ENCODE results near the gene AMOT.
"Not testable (repeated sequence)": the region's sequence is repeated elsewhere in the genome, so short reads cannot be mapped to it uniquely, and the experiment has no call there.

Gene AMOT, protein sequence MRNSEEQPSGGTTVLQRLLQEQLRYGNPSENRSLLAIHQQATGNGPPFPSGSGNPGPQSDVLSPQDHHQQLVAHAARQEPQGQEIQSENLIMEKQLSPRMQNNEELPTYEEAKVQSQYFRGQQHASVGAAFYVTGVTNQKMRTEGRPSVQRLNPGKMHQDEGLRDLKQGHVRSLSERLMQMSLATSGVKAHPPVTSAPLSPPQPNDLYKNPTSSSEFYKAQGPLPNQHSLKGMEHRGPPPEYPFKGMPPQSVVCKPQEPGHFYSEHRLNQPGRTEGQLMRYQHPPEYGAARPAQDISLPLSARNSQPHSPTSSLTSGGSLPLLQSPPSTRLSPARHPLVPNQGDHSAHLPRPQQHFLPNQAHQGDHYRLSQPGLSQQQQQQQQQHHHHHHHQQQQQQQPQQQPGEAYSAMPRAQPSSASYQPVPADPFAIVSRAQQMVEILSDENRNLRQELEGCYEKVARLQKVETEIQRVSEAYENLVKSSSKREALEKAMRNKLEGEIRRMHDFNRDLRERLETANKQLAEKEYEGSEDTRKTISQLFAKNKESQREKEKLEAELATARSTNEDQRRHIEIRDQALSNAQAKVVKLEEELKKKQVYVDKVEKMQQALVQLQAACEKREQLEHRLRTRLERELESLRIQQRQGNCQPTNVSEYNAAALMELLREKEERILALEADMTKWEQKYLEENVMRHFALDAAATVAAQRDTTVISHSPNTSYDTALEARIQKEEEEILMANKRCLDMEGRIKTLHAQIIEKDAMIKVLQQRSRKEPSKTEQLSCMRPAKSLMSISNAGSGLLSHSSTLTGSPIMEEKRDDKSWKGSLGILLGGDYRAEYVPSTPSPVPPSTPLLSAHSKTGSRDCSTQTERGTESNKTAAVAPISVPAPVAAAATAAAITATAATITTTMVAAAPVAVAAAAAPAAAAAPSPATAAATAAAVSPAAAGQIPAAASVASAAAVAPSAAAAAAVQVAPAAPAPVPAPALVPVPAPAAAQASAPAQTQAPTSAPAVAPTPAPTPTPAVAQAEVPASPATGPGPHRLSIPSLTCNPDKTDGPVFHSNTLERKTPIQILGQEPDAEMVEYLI

DNA sequence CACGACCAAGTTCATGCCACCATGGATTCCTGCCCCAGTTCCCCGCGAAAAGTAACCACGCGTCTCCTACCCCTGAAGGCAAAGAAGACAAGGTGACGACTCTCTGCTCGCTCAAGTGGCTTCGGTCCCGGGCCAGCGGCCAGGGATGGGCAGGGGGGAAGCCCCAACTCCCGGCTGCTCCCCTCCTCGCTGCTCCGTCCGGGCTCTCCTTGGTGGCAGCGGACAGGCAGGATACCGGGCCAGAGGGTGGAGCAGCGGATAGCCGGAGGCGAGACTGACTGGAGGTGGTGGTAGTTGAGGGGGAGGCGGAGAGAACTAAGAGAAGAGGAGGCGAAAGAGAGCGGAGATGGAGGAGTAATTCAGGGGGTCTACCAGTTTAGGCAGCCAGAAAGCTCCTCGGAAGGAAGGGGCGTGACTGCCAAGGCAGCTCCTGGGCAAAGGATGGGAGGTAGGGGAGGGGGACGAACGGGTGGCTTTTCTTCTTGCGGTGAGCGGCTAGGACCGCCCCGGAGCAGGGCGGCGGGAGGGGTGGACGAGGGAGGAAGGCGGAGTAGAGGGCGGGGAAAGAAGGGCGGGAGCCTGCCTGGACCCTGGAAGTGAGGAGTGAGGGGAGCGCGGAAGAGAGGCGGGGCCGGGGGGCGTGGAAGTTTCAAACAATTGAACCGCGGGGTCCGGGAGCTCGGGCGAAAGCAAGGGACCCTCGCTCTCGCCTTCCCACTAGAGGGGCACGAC, at the start of gene AMOT:
TSS of gene AMOT (minus strand) at position 450 of the 732 bp plus-strand sequence. CDS start 17,705 bp downstream, outside the sequence.
- DNase-seq, result peak; percentile 58

GRCh38 chrX:112889400-112889799, 48.8 kb upstream of the AMOT start:
- DNase-seq, result no peak

DNA sequence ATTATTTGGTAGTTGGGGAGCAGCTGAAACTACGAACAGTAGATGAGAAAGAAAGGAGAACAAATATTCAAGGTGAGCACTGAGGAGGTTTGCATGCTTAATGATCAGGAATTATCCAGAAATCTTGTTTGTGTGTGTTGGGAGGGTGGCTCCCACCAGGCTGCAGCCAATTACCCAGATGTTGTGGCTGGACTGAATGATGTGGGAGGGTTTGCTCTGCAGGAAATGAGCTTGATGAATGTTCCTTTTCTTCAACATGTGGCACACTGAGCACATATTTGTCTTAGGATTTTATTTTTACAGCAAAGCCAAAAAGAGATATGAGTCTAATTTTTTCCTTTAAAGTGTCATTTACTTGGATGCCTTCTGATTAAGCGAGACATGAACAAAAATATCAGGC, 48.3 kb upstream of the AMOT start:
- DNase-seq, result no peak

GRCh38 chrX:112877771-112878173, 37.1 kb upstream of the AMOT start:
- DNase-seq, result no peak

- DNase-seq, result no peak
Observed at GRCh38 chrX:112874614-112875013, 34.0 kb upstream of the AMOT start.

DNA sequence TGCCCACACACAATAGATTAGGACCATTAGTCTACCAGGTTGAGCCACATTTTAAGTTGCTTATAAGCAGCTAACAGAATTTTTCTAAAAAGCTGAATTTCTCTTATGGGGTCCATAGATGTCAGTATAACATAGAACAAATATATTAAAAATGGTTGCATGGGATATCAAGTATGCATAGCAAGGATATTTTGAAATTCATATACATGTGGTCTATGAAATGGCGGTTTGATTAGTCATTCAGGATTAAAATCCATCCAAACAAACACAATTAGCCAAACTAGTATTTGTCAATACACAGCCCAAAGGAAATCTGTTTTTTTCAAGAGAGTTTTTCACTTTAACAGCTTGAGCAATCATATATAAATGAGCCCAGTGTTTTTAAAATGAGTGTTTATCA, 33.5 kb upstream of the AMOT start:
- DNase-seq, result no peak

DNA sequence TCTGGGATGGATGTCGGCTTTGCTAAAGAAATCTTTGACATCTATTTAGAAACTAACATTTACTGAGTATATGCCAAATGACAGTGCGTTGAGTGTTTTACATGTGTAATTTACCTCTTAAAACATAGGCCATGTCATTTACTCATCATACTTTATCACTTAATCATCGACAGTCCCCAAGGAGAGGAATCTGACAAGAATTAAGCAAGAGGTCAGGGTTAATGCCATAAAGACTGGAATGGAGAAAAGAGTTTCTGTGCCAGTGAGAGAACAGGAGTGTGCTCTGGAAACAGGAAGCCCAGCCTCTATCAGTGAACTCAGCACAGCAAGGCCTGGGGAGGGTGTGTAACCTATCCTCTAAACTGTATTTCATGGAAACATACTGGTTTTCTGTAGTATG, 28.0 kb upstream of the AMOT start:
- no peak for DNase-seq

DNA sequence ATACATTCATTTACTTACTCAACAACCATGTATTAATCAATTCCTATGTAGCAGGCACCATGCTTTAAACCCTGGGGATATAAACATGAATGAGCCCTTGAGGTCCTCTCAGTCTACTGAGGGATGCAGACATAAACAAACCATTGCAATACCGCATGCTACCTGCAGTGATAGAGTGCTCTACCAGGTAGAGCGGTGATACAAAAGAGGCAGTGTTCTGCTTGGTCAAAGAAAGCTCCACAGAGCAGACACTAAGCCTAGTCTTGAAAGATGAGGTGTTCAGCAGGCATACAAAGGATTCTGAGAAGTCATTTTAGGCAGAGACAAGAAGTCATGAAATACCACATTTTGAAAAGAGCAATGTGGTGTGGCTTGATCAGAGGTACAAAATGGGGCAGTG, 26.9 kb upstream of the AMOT start:
- no peak for DNase-seq

GRCh38 chrX:112866175-112866574, 25.5 kb upstream of the AMOT start:
- DNase-seq, result no peak

GRCh38 chrX:112865464-112866025, 24.9 kb upstream of the AMOT start:
- no peak for DNase-seq

DNA sequence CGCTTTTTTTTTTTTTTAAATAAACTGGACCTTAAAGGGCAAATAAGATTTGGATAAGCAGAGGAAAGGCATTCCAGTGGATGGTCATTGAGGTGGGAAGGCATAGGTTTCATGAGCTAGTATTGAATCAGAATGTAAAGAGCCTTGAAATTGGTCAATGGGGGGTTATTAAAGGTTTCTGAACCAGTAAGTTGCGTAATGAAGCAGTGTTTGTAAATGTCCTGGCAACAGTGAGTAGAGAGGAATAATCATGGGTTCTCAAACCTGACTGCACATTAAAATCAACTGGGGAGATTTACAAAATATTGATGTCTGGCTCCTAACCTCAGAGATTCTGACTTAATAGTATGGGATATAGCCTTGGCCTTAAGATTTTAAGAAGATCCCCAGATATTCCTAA, 23.2 kb upstream of the AMOT start:
- DNase-seq, result no peak

DNA sequence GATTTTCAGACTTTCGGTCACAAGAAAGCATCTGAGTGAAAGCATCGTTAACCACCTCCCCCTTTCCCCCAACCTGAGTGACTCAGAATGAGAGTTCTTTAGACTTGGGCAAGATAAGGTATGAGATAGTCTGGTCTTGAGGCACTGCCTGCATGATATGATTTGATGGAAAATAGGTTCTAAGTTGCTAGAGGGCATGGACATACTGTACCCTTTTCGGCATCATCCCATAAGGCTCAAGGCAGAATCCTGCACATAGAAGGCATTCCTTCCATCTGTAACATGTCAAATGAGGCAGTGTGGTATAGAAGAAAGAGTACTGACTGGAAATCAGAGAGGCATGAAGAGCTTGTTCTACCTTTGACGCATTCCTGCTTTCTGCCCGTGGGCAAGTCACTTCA, 16.8 kb upstream of the AMOT start:
- no peak for DNase-seq

GRCh38 chrX:112854901-112855300, 14.3 kb upstream of the AMOT start:
- DNase-seq, result not testable (repeated sequence)

DNA sequence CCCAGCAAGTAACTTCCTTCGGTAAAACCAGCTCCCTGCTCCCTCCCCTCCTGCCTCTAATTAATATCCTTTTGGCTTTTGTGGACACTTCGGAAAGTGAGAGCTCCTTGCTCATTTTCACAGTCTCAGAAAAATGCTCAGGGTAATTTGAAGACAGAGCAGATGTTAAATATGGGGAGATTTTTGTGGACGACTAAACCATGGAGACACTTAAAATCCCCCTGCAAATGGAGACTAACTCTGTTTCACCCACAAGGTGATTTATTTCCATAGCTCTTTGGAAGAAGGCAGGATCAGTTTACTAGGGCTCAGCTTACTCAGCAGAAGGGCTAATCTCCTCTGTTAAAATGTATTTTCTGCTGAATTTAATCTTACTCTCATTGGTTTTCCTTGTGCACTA, 12.2 kb upstream of the AMOT start:
- no peak for DNase-seq

DNA sequence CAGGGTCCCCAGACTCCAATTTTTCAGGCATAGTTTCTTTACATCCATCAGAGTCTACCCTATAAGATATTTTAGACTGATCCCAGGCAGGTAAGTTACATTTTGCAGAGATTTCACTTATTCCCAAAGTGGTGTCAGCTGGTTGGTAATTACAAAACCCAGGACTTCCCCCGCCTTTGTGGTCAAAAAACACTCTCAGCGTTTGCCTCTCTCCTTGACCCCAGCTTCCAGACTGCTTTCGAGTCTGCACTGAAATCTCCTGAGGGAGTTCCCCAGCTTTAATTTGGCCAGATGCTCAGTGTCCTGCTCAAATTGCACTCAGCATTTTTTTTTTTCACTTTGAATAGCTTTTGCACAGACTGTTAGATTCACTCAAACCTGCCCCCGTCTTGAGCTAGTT, 11.2 kb upstream of the AMOT start:
- no peak for DNase-seq

DNA sequence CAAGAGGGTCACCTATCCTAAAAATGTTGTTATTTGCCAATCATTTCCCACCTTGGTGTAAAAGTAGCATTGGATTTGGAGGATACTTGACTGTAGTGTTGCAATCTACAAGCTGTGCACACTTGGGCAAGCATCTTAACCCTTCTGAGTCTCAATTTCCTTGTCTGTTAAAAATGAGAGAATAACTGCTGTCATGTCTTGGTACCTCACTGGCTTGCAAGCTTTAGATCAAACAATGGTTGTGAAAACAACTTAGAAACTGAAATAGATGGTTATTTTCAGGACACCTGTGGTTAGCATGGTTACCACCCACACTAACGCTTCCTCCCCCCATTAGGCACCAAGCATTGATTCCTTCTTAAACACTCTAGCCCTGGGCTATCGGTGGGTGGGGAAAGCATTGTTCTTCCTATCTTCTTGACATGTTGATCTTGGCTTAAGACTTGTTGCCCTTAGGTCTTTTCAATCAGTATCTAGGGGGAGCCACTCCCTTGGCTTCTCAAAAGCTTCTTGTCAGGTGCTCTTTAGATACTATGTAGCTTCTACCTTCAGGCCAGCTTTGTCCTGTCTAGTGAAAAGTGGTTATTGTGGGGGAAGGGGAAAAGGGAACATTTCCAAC, 10.6 kb upstream of the AMOT start:
- no peak for DNase-seq

GRCh38 chrX:112849016-112849415, 8.4 kb upstream of the AMOT start:
- DNase-seq, result no peak

DNA sequence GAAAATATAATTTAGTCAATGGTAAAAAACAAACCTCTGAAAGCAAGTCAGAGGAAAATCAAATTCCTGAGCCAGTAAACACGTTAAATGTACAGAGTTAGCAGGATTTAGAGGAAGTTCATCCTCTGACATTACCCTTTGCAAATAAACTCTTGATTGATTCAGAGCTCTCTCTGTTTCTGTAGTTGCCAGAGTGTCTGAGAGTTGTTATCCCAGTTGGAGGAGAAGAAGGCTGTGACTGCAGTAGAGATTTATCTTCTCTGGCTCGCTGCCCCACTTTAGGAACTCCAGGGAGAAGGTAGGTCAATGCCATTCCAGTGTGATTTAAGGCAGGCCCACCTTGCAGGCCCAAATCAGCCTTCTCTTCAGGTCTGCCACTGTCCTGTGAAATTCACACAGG, 6.2 kb upstream of the AMOT start:
- no peak for DNase-seq

- no peak for DNase-seq
Observed at GRCh38 chrX:112846187-112846586, 5.6 kb upstream of the AMOT start.

DNA sequence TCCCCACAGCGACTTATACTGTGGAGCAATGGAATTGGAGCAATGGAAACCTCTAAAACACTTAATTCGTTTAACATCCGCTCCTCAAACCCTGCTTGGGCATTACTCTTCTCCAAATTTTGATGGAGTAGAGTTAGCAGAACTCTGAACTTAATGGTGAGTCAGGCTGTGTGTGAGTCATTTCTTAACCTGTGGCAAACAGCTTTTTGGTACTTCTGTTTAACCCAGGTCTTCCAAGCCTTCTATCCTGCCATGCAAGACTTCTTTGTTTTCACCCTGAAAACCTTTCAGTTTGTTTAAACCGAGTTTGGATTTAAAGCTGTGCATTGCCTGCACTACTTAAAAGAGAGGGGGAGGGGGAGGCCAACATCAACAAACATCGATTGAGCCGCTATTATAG, 3.6 kb upstream of the AMOT start:
- DNase-seq, result peak; percentile 4

- DNase-seq, result no peak
Observed at GRCh38 chrX:112841820-112842157, 1.2 kb upstream of the AMOT start.

- peak; percentile 75 for DNase-seq
Observed at GRCh38 chrX:112841114-112841819, 636 bp upstream of the AMOT start.
